IMR-90 (cell line): ENCODE results near the gene ITGA1. TPM values are rescaled to one million over a fixed set of nuclear protein-coding genes. Genes with fewer than 3 reads are reported as not detected.

Experiments
- ATAC-seq: fragments of 200-7000 bp; cut with Tn5 transposase; 2 replicates; pipeline ENCODE4 v1.9.1; 2020; ENCODE audit warnings: low read depth, mild to moderate bottlenecking, moderate library complexity
- BruUV-seq: library from RNA; stranded (reverse); fragments of 400-500 nt; replicated peaks from 2 replicates; lab custom pipeline; 2021; lab: Mats Ljungman, UMichigan
- CTCF ChIA-PET: fragments of 300-600 bp; formaldehyde crosslinking; extraction: SDS; loops from one replicate; lab custom pipeline; 2021; ENCODE audit warnings: antibody characterized with exemption; lab: Yijun Ruan, JAX
- POLR2A ChIA-PET: fragments of 300-600 bp; sonication (Branson Sonifier 250); formaldehyde crosslinking; loops from one replicate; lab custom pipeline; 2022; ENCODE audit warnings: antibody characterized with exemption; ENCODE audit not compliant: unreplicated experiment; lab: Charles Lee
- DNase-seq: peaks from one replicate; pipeline ENCODE4 v3.0.0; 2013
- H2AFZ ChIP-seq: replicated peaks from 2 replicates; pipeline ENCODE3; 2013; ENCODE audit warnings: low read length, mild to moderate bottlenecking; ENCODE audit not compliant: poor library complexity
- H2AK5ac ChIP-seq: 2 replicates; pipeline ENCODE4 v1.6.1; 2013; ENCODE audit warnings: low read depth, low read length, inconsistent platforms
- H2AK9ac ChIP-seq: replicated peaks from 2 replicates; pipeline ENCODE3; 2013; ENCODE audit warnings: mild to moderate bottlenecking, low read depth, low read length, moderate library complexity; ENCODE audit not compliant: poor library complexity
- H2BK120ac ChIP-seq: 2 replicates; pipeline ENCODE4 v1.6.1; 2013; ENCODE audit warnings: low read depth, low read length, inconsistent platforms
- H2BK15ac ChIP-seq: 3 replicates; pipeline ENCODE4 v1.6.1; 2013; ENCODE audit warnings: low read depth, low read length, inconsistent platforms
- H2BK20ac ChIP-seq: 2 replicates; pipeline ENCODE4 v1.6.1; 2013; ENCODE audit warnings: low read depth, mild to moderate bottlenecking, inconsistent platforms, low read length, moderate library complexity
- H2BK5ac ChIP-seq: 2 replicates; pipeline ENCODE4 v1.6.1; 2013; ENCODE audit warnings: mild to moderate bottlenecking, low read depth, low read length, inconsistent platforms; ENCODE audit not compliant: poor library complexity, severe bottlenecking
- H3K14ac ChIP-seq: replicated peaks from 2 replicates; pipeline ENCODE4 v1.6.1; 2013; ENCODE audit warnings: low read depth, low read length, inconsistent platforms
- H3K18ac ChIP-seq: 2 replicates; pipeline ENCODE4 v1.6.1; 2013; ENCODE audit warnings: low read depth, low read length, control low read depth
- H3K23ac ChIP-seq: 2 replicates; pipeline ENCODE4 v1.6.1; 2013; ENCODE audit warnings: low read depth, low read length, inconsistent platforms
- H3K27ac ChIP-seq: 2 replicates; pipeline ENCODE4 v1.5.1; 2013; ENCODE audit warnings: mild to moderate bottlenecking, control low read depth, low read length; ENCODE audit not compliant: insufficient read depth
- H3K27me3 ChIP-seq: 2 replicates; pipeline ENCODE4 v1.6.1; 2013; ENCODE audit warnings: low read length; ENCODE audit not compliant: control insufficient read depth, insufficient read depth
- H3K36me3 ChIP-seq: 2 replicates; pipeline ENCODE4 v1.6.1; 2013; ENCODE audit warnings: low read length, mixed read lengths; ENCODE audit not compliant: control insufficient read depth, insufficient read depth
- H3K4ac ChIP-seq: 2 replicates; pipeline ENCODE4 v1.6.1; 2013; ENCODE audit warnings: low read depth, low read length, inconsistent platforms
- H3K4me1 ChIP-seq: 2 replicates; pipeline ENCODE4 v1.6.1; 2013; ENCODE audit warnings: low read length, mixed read lengths; ENCODE audit not compliant: control insufficient read depth, insufficient read depth
- H3K4me2 ChIP-seq: 2 replicates; pipeline ENCODE4 v1.6.1; 2013; ENCODE audit warnings: low read depth, mild to moderate bottlenecking, control low read depth, low read length, moderate library complexity
- H3K4me3 ChIP-seq: 2 replicates; pipeline ENCODE4 v1.5.1; 2013; ENCODE audit warnings: low read depth, mild to moderate bottlenecking, control low read depth, low read length, moderate library complexity; ENCODE audit not compliant: insufficient read depth
- H3K56ac ChIP-seq: 2 replicates; pipeline ENCODE4 v1.6.1; 2013; ENCODE audit warnings: low read length, inconsistent platforms; ENCODE audit not compliant: insufficient read depth; ENCODE audit errors: extremely low read depth
- H3K79me1 ChIP-seq, 2 experiments: 2 replicates each; pipeline ENCODE4 v1.6.1; 2013; ENCODE audit warnings: low read length in 2 of 2, inconsistent platforms in 1 of 2, low read depth in 1 of 2
- H3K9ac ChIP-seq: 2 replicates; pipeline ENCODE4 v1.6.1; 2013; ENCODE audit warnings: low read depth, low read length, control low read depth
- H3K9me1 ChIP-seq: 2 replicates; pipeline ENCODE4 v1.6.1; 2013; ENCODE audit warnings: low read length, inconsistent platforms; ENCODE audit not compliant: insufficient read depth
- H3K9me3 ChIP-seq: 2 replicates; pipeline ENCODE4 v1.6.1; 2013; ENCODE audit warnings: low read length; ENCODE audit not compliant: control insufficient read depth, insufficient read depth
- H4K20me1 ChIP-seq: 2 replicates; pipeline ENCODE4 v1.6.1; 2013; ENCODE audit warnings: low read length, inconsistent platforms; ENCODE audit not compliant: insufficient read depth
- H4K5ac ChIP-seq: 2 replicates; pipeline ENCODE4 v1.6.1; 2013; ENCODE audit warnings: mild to moderate bottlenecking, low read depth, low read length, control low read depth
- H4K8ac ChIP-seq, 2 experiments: 2 replicates each; pipeline ENCODE4 v1.6.1; 2013; ENCODE audit warnings: low read depth in 2 of 2, low read length in 2 of 2, control low read depth in 1 of 2, inconsistent platforms in 1 of 2
- H4K91ac ChIP-seq: 2 replicates; pipeline ENCODE4 v1.6.1; 2013; ENCODE audit warnings: low read depth, low read length, inconsistent platforms; ENCODE audit not compliant: insufficient read depth
- CEBPB ChIP-seq: IDR thresholded peaks from 2 replicates; pipeline ENCODE4 v1.6.1; 2012; ENCODE audit warnings: low read depth, low read length, improper control_type of control experiment
- MAFK ChIP-seq: IDR thresholded peaks from 2 replicates; pipeline ENCODE4 v1.6.1; 2012; ENCODE audit warnings: low read depth, low read length, improper control_type of control experiment
- WGBS, 2 experiments: methylation state at CpG; one replicate each; pipeline versions ENCODE4 v1.1.5 to v1.1.7; 2013; ENCODE audit warnings: missing lambda C conversion rate in 2 of 2; ENCODE audit not compliant: insufficient read length in 1 of 2; ENCODE audit errors: extremely low coverage in 2 of 2; 5-methylcytosine and 5-hydroxymethylcytosine counted together
- dilution Hi-C: fragments of 300-500 bp; cut with HindIII; formaldehyde crosslinking; loops from one replicate; pipeline ENCODE4 v1.14.3; 2018; ENCODE audit warnings: low sequenced_read_pairs; ENCODE audit not compliant: unreplicated experiment
- in situ Hi-C: fragments of 300-500 bp; cut with MboI; formaldehyde crosslinking; loops from 3 replicates; pipeline ENCODE4 v1.14.3; 2019; ENCODE audit warnings: low sequenced_read_pairs, inconsistent platforms, mixed read lengths
- intact Hi-C: fragments of 100-400 bp; cut with micrococcal nuclease; formaldehyde crosslinking; loops from 2 replicates; pipeline ENCODE4 v1.10.0; 2022
- polyA plus RNA-seq, 3 experiments: library from polyadenylated mRNA; depleted of rRNA; stranded (reverse); fragments of >200 nt; gene quantifications; 2 replicates each; pipeline ENCODE4 v1.2.3, GENCODE V29; 2012; ENCODE audit warnings: low replicate concordance in 1 of 3
- total RNA-seq: library from RNA; depleted of rRNA; stranded (reverse); fragments of >200 nt; gene quantifications from 2 replicates; pipeline ENCODE4 v1.2.3, GENCODE V29; 2012

ITGA1 gene
- total and polyA plus RNA-seq, 2 of the 4 experiments (the other 2 are of a cell fraction): 22.3 to 95.2 TPM

DNA sequence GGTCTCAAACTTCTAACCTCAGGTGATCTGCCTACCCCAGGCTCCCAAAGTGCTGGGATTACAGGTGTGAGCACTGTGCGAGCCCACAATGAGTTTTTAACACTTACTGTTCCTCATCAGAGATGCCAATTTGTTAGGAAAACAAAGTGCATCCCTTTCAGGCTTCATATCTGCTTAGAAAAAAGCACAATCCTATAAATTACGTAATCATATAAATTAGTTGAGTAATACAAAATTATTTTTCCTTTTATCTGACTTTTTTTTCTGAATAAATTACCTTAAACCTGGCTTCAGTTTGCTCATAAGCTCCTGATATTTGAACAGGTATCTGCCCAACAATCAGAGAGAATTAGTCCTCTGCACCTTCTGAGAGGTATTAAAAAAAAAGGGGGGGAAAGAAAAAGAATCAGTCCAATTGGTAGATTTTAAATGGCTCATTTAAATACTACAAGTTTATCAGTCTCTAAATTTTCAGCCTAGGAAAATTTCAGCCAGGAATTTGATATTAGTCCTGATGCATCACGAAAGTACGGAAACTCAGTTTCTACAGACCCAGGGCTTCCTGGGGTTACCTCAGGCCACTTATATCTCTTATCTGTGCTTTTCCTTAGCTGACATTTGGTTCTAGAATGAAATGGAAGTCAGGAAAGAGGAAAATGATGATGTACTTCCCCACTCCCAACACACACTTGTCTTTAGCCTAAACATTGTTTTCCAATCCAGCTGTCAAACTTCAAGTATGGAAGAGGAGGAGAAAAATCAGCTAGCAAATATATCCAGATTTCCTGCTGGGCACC is 26.8 kb downstream of the ITGA1 start:
- Histone ChIP-seq H4K8ac (no peak overlapping the region; a peak in 1 of 4 replicates), H3K4ac (no peak overlapping the region; the same call in 1 of the 2 replicates), H2BK5ac (no peak overlapping the region), H4K5ac (no peak overlapping the region), H3K36me3 (no peaks in the 10 kb centered on the region), H4K20me1 (no peaks in the 10 kb centered on the region), H2BK120ac (no peak overlapping the region), H2BK15ac (peak overlapping the region; percentile 36; the same call in 2 of the 3 replicates), H3K4me3 (no peak overlapping the region), H2AK5ac (no peak overlapping the region), H2AK9ac (no peak overlapping the region), H3K56ac (no peak overlapping the region), H2AFZ (no peak overlapping the region), H3K4me2 (no peak overlapping the region), H3K14ac (no peak overlapping the region), H3K9ac (no peak overlapping the region), H2BK20ac (no peak overlapping the region), H4K91ac (no peak overlapping the region), H3K23ac (no peak overlapping the region), H3K4me1 (peaks cover 14% of the 10 kb centered on the region), H3K79me1 (peaks cover 5 to 70% of the 10 kb centered on the region in 2 experiments; a peak in 3 of 4 replicates), H3K9me3 (no peaks in the 10 kb centered on the region), H3K27ac (no peak overlapping the region), H3K18ac (no peak overlapping the region), H3K9me1 (0 out of 2 replicates have a peak, but pooled peaks cover 4% of the 10 kb centered on the region), H3K27me3 (no peaks in the 10 kb centered on the region)
- intact Hi-C loops: no loop called here
- POLR2A ChIA-PET: no interaction called here
- dilution Hi-C loops: no loop called here
- BruUV-seq: no TSS peak
- WGBS, 2 experiments: no CpG with 5 or more reads among the region's 4 CpGs
- CTCF ChIA-PET: interaction anchor here (0.6 kb wide), 3 partner anchors 19 to 244 kb away, joined by 3 to 5 read pairs (median 3); no protein-coding TSS in a partner anchor
- ATAC-seq: no peak
- TF ChIP-seq MAFK (no peak), CEBPB (peak; percentile 52; the same call in 1 of the 2 replicates)
- in situ Hi-C loops: no loop called here
- no peak for DNase-seq
